Adrenal gland (tissue), 12 donors: ENCODE data around the gene AKAP13. TPM values are rescaled to one million over a fixed set of nuclear protein-coding genes. Genes with fewer than 3 reads are reported as not detected.
A peak's percentile ranks its signal among the peaks of the same experiment; 100 is the strongest.

ENCODE experiments used
- DNase-seq, 7 donors: peaks; one replicate each; pipeline ENCODE4 v3.0.0-alpha.2; 2019 to 2020
- H3K27ac ChIP-seq, 5 donors: fragments of 200-600 bp; sonication (generic) in 4 of 5; 1 replicate in 3 of 5; 2 replicates in 2 of 5; pipeline versions ENCODE4 v1.5.1 to v1.8.0; 2016 to 2020; ENCODE audit warnings: mild to moderate bottlenecking in 1 of 5
- H3K27me3 ChIP-seq: fragments of 200-600 bp; 2 replicates; pipeline ENCODE4 v1.8.0; 2021
- H3K36me3 ChIP-seq, 2 donors: fragments of 200-600 bp; replicated peaks in 1 of 2; 1 replicate in 1 of 2; 2 replicates in 1 of 2; pipeline versions ENCODE4 v1.5.1 to v1.8.0; 2018 to 2022
- H3K4me1 ChIP-seq, 2 donors: fragments of 200-600 bp; replicated peaks in 1 of 2; 1 replicate in 1 of 2; 2 replicates in 1 of 2; pipeline versions ENCODE4 v1.5.1 to v1.8.0; 2018 to 2021
- H3K4me3 ChIP-seq, 4 donors: fragments of 200-600 bp; sonication (generic) in 3 of 4; one replicate each; pipeline ENCODE4 v1.5.1; 2016 to 2018
- H3K9me3 ChIP-seq, 3 donors: fragments of 200-600 bp; sonication (generic) in 1 of 3; replicated peaks in 1 of 3; 1 replicate in 2 of 3; 2 replicates in 1 of 3; pipeline versions ENCODE4 v1.5.1 to v1.8.0; 2016 to 2021
- CTCF ChIP-seq, 6 experiments: fragments of 450-650 bp in 4 of 6; fragments of 200-600 bp in 2 of 6; sonication (generic) in 1 of 6; IDR thresholded peaks; 1 replicate in 5 of 6; 2 replicates in 1 of 6; pipeline versions ENCODE4 v1.5.1 to v1.8.0; 2016 to 2021; ENCODE audit warnings: antibody characterized with exemption in 6 of 6, mild to moderate bottlenecking in 2 of 6, moderate library complexity in 1 of 6
- POLR2A ChIP-seq, 2 donors: fragments of 450-650 bp; IDR thresholded peaks; one replicate each; pipeline ENCODE4 v1.6.1; 2017; ENCODE audit warnings: antibody characterized with exemption in 2 of 2, mild to moderate bottlenecking in 2 of 2, moderate library complexity in 1 of 2
- WGBS, 4 donors: extraction: QIAGEN DNeasy Blood & Tissue Kit in 2 of 4; methylation state at CpG; one replicate each; pipeline versions ENCODE4 v1.1.5 to v1.1.7; 2013 to 2017; 5-methylcytosine and 5-hydroxymethylcytosine counted together
- intact Hi-C, 2 donors: fragments of 100-400 bp; cut with DNase I; formaldehyde crosslinking; loops; one replicate each; pipeline versions ENCODE4 v1.14.1 to v1.15.0; 2022 to 2023
- polyA plus RNA-seq, 3 donors: library from polyadenylated mRNA; stranded (reverse); fragments of 200-250 nt in 2 of 3; fragments of 350-450 nt in 1 of 3; fragmentation: Illumina TruSeq in 1 of 3; extraction: RNeasy Lipid Tissue Mini Kit (QIAGEN cat#74804) in 1 of 3; gene quantifications; one replicate each; pipeline ENCODE4 v1.2.3, GENCODE V29; 2013 to 2014
- total RNA-seq, 9 donors: library from RNA; depleted of rRNA in 4 of 9; stranded (reverse); fragments of >200 nt in 4 of 9; fragments of 120-200 nt in 1 of 9; fragmentation: NEBNext Ultra II Directional in 1 of 9; extraction: Animal tissue kit (Norgen Biotek cat#: 25700) in 1 of 9; gene quantifications; one replicate each; pipeline versions ENCODE4 v1.1.0 to v1.2.4, GENCODE V29; 2013 to 2023
- donor health status: healthy with polysubstance abuse.
- donor health status: Bipolar disorder and iron deficiency.
- donor health status: DM: yes; HTN: yes; CAD: no.
- donor health status: DM: no; HTN: no; CAD: no.
- donor health status: DM: no; HTN: no; CAD: no.
- donor health status: DM: yes; HTN: yes; CAD: no.

Gene AKAP13
- total and polyA plus RNA-seq, 12 donors: 42.7 to 144 (median 89.2) TPM

GRCh38 chr15:85690561-85691231 is 310.3 kb downstream of the AKAP13 start:
- no peak for DNase-seq
- 65 to 80% (median 69%) methylated on average over 4 of the region's 4 CpGs for WGBS, 4 donors
- peak overlapping the region in 2 of 4 donors; percentile 5 to 28 for H3K4me3 ChIP-seq
- peaks cover 8 to 58% of the 10 kb centered on the region in 2 donors for H3K4me1 ChIP-seq
- H3K36me3 ChIP-seq: peaks cover 0 to 45% of the 10 kb centered on the region in 2 donors
- peak overlapping the region in 2 of 5 donors; percentile 42 to 68 for H3K27ac ChIP-seq
- H3K9me3 ChIP-seq: no peaks in the 10 kb centered on the region
- intact Hi-C loops: no loop called here
- no peaks in the 10 kb centered on the region for H3K27me3 ChIP-seq
- TF ChIP-seq POLR2A (IDR thresholded peaks at IDR 0.05) (no peak), CTCF (IDR thresholded peaks at IDR 0.05) (no peak)

GRCh38 chr15:85691350-85692240 is 311.2 kb downstream of the AKAP13 start:
- intact Hi-C loops: no loop called here
- H3K9me3 ChIP-seq: no peaks in the 10 kb centered on the region
- 63 to 77% (median 72%) methylated on average over 6 of the region's 6 CpGs for WGBS, 4 donors
- H3K27ac ChIP-seq: peak overlapping the region in 3 of 5 donors; percentile 1 to 42 (median 35)
- DNase-seq: no peak
- no peak overlapping the region for H3K4me3 ChIP-seq
- TF ChIP-seq POLR2A (IDR thresholded peaks at IDR 0.05) (no peak), CTCF (IDR thresholded peaks at IDR 0.05) (no peak)
- no peaks in the 10 kb centered on the region for H3K27me3 ChIP-seq
- H3K4me1 ChIP-seq: peaks cover 8 to 58% of the 10 kb centered on the region in 2 donors
- H3K36me3 ChIP-seq: peaks cover 0 to 46% of the 10 kb centered on the region in 2 donors

GRCh38 chr15:85692321-85692720 is 311.9 kb downstream of the AKAP13 start:
- WGBS, 4 donors: 89 to 93% (median 91%) methylated on average over 6 of the region's 6 CpGs
- no peak for TF ChIP-seq POLR2A (IDR thresholded peaks at IDR 0.05)
- no peak for TF ChIP-seq CTCF (IDR thresholded peaks at IDR 0.05)
- intact Hi-C loops: no loop called here
- Histone ChIP-seq H3K4me1 (peaks cover 8 to 58% of the 10 kb centered on the region in 2 donors), H3K27me3 (no peaks in the 10 kb centered on the region), H3K27ac (peak overlapping the region in 1 of 5 donors; percentile 15), H3K9me3 (no peaks in the 10 kb centered on the region), H3K36me3 (peaks cover 0 to 42% of the 10 kb centered on the region in 2 donors), H3K4me3 (no peak overlapping the region)
- DNase-seq: no peak

GRCh38 chr15:85692873-85693272 is 312.5 kb downstream of the AKAP13 start:
- H3K4me3 ChIP-seq: no peak overlapping the region
- H3K4me1 ChIP-seq: peaks cover 8 to 58% of the 10 kb centered on the region in 2 donors
- TF ChIP-seq CTCF (IDR thresholded peaks at IDR 0.05) (no peak), POLR2A (IDR thresholded peaks at IDR 0.05) (no peak)
- H3K27ac ChIP-seq: peak overlapping the region in 1 of 5 donors; percentile 15
- DNase-seq: no peak
- WGBS, 4 donors: 84 to 90% (median 87%) methylated on average over 5 of the region's 5 CpGs
- H3K27me3 ChIP-seq: no peaks in the 10 kb centered on the region
- peaks cover 0 to 41% of the 10 kb centered on the region in 2 donors for H3K36me3 ChIP-seq
- intact Hi-C loops: no loop called here
- H3K9me3 ChIP-seq: no peaks in the 10 kb centered on the region
